CD4-positive, alpha-beta T cell (primary cell): ENCODE results near the gene DOK3. TPM values are rescaled to one million over a fixed set of nuclear protein-coding genes. Genes with fewer than 3 reads are reported as not detected.
A peak's percentile ranks its signal among the peaks of the same experiment; 100 is the strongest.

ENCODE experiments used
- ATAC-seq: fragments of 200-7000 bp; cut with Tn5 transposase; one replicate; pipeline ENCODE4 v1.10.0; 2022; ENCODE audit warnings: mild to moderate bottlenecking; ENCODE audit not compliant: poor library complexity
- CTCF ChIA-PET: fragments of 350-600 bp; sonication (Branson Sonifier 250); formaldehyde crosslinking; loops from one replicate; lab custom pipeline; 2021; ENCODE audit warnings: antibody characterized with exemption, inconsistent platforms; lab: Charles Lee
- POLR2A ChIA-PET: fragments of 350-600 bp; sonication (Branson Sonifier 250); formaldehyde crosslinking; loops from one replicate; lab custom pipeline; 2021; ENCODE audit warnings: antibody characterized with exemption, inconsistent platforms; lab: Charles Lee
- DNase-seq, 14 experiments: peaks; one replicate each; pipeline ENCODE4 v3.0.0-alpha.2; 2013 to 2020; ENCODE audit warnings: mixed read lengths in 2 of 14
- H3K27ac ChIP-seq, 2 donors: one replicate each; pipeline versions ENCODE4 v1.5.1 to v1.7.0; 2013; ENCODE audit warnings: low read length in 2 of 2, low read depth in 1 of 2, mild to moderate bottlenecking in 1 of 2
- H3K27me3 ChIP-seq, 2 experiments: 1 replicate in 1 of 2; 2 replicates in 1 of 2; pipeline versions ENCODE4 v1.6.1 to v1.7.0; 2013; ENCODE audit warnings: low read length in 2 of 2, control low read depth in 1 of 2, mild to moderate bottlenecking in 1 of 2, moderate library complexity in 1 of 2; ENCODE audit not compliant: insufficient read depth in 2 of 2, control insufficient read depth in 1 of 2
- H3K36me3 ChIP-seq: one replicate; pipeline ENCODE4 v1.6.1; 2013; ENCODE audit warnings: low read length, control low read depth; ENCODE audit not compliant: insufficient read depth
- H3K4me1 ChIP-seq: one replicate; pipeline ENCODE4 v1.6.1; 2013; ENCODE audit warnings: low read length, control low read depth; ENCODE audit not compliant: insufficient read depth
- H3K4me3 ChIP-seq: one replicate; pipeline ENCODE4 v1.5.1; 2013; ENCODE audit warnings: mild to moderate bottlenecking, low read length, moderate library complexity
- H3K9me3 ChIP-seq, 2 experiments: 1 replicate in 1 of 2; 2 replicates in 1 of 2; pipeline versions ENCODE4 v1.6.1 to v1.7.0; 2013; ENCODE audit warnings: low read length in 2 of 2, mild to moderate bottlenecking in 2 of 2, control low read depth in 1 of 2, moderate library complexity in 1 of 2; ENCODE audit not compliant: control insufficient read depth in 1 of 2, insufficient read depth in 1 of 2
- H3K27ac Mint-ChIP-seq: one replicate; pipeline ENCODE4 v1.8.0; 2020; ENCODE audit warnings: mixed read lengths
- H3K27me3 Mint-ChIP-seq: one replicate; pipeline ENCODE4 v1.8.0; 2021; ENCODE audit warnings: mixed read lengths
- H3K36me3 Mint-ChIP-seq: one replicate; pipeline ENCODE4 v1.8.0; 2021; ENCODE audit warnings: low read depth, mixed read lengths
- H3K4me1 Mint-ChIP-seq: one replicate; pipeline ENCODE4 v1.8.0; 2021; ENCODE audit warnings: low read depth, mixed read lengths
- H3K4me3 Mint-ChIP-seq: one replicate; pipeline ENCODE4 v1.8.0; 2020; ENCODE audit warnings: mild to moderate bottlenecking, mixed read lengths
- H3K9me3 Mint-ChIP-seq: one replicate; pipeline ENCODE4 v1.8.0; 2020; ENCODE audit warnings: mixed read lengths
- CTCF ChIP-seq: fragments of 200-600 bp; IDR thresholded peaks from one replicate; pipeline ENCODE4 v1.8.0; 2022; ENCODE audit warnings: antibody characterized with exemption, mild to moderate bottlenecking
- intact Hi-C, 2 experiments: fragments of 100-400 bp; cut with DNase I in 1 of 2; cut with micrococcal nuclease in 1 of 2; formaldehyde crosslinking; loops; one replicate each; pipeline versions ENCODE4 v1.15.1 to v1.9.0; 2023 to 2025; cut with DNase I, micrococcal nuclease
- total RNA-seq, 174 experiments: library from RNA in 2 of 174; stranded (reverse) in 2 of 174; gene quantifications; one replicate each; pipeline ENCODE4 v1.2.3 and lab custom pipeline; 2021 to 2026

Gene DOK3
- total RNA-seq, 2 experiments from 2014 or later, result 1.3 to 1.4 TPM

- Mint-ChIP-seq H3K36me3 (peaks cover 5% of the 10 kb centered on the region), H3K27ac (no peak overlapping the region), H3K4me3 (peak overlapping the region; percentile 73), H3K9me3 (no peaks in the 10 kb centered on the region), H3K27me3 (no peaks in the 10 kb centered on the region), H3K4me1 (peaks cover 27% of the 10 kb centered on the region)
- TF ChIP-seq CTCF, result no peak
- ATAC-seq (no peak), DNase-seq (no peak)
- no peak overlapping the region for H3K4me3 ChIP-seq
- H3K4me1 ChIP-seq, result peaks cover 43% of the 10 kb centered on the region
- no peaks in the 10 kb centered on the region for H3K36me3 ChIP-seq
- CTCF ChIA-PET, result no interaction called here
- no peak overlapping the region for H3K27ac ChIP-seq
- no peaks in the 10 kb centered on the region for H3K9me3 ChIP-seq
- no peaks in the 10 kb centered on the region for H3K27me3 ChIP-seq
- intact Hi-C loops, result loop anchor here (2.0 kb wide), 2 partner anchors 21 to 39 kb away; no protein-coding TSS in a partner anchor
- POLR2A ChIA-PET, result no interaction called here
These were observed 14.2 kb downstream of the DOK3 start for GRCh38 chr5:177495243-177496060.

GRCh38 chr5:177494346-177495195, 15.1 kb downstream of the DOK3 start:
- Mint-ChIP-seq H3K27me3 (no peaks in the 10 kb centered on the region), H3K4me3 (no peak overlapping the region), H3K27ac (peak overlapping the region; percentile 39), H3K9me3 (no peaks in the 10 kb centered on the region), H3K36me3 (peaks cover 5% of the 10 kb centered on the region), H3K4me1 (peaks cover 23% of the 10 kb centered on the region)
- no peaks in the 10 kb centered on the region for H3K9me3 ChIP-seq
- H3K36me3 ChIP-seq, result peaks cover 2% of the 10 kb centered on the region
- intact Hi-C loops, result no loop called here
- H3K27me3 ChIP-seq, result no peaks in the 10 kb centered on the region
- peaks cover 43% of the 10 kb centered on the region for H3K4me1 ChIP-seq
- H3K27ac ChIP-seq, result no peak overlapping the region
- ChIA-PET CTCF (no interaction called here), POLR2A (no interaction called here)
- no peak for ATAC-seq
- H3K4me3 ChIP-seq, result no peak overlapping the region
- peak in 4 of 14 experiments; percentile 23 to 74 (median 46) for DNase-seq
- TF ChIP-seq CTCF, result no peak

- H3K9me3 Mint-ChIP-seq, result no peaks in the 10 kb centered on the region
- POLR2A ChIA-PET, result no interaction called here
- peaks cover 5% of the 10 kb centered on the region for H3K36me3 Mint-ChIP-seq
- Histone ChIP-seq H3K9me3 (no peaks in the 10 kb centered on the region), H3K27ac (no peak overlapping the region), H3K36me3 (peaks cover 4% of the 10 kb centered on the region), H3K27me3 (no peaks in the 10 kb centered on the region), H3K4me1 (peaks cover 43% of the 10 kb centered on the region), H3K4me3 (no peak overlapping the region)
- intact Hi-C loops, result no loop called here
- peaks cover 20% of the 10 kb centered on the region for H3K4me1 Mint-ChIP-seq
- H3K27me3 Mint-ChIP-seq, result no peaks in the 10 kb centered on the region
- no peak overlapping the region for H3K4me3 Mint-ChIP-seq
- DNase-seq (peak in 1 of 14 experiments; percentile 39), ATAC-seq (no peak)
- no peak for TF ChIP-seq CTCF
- CTCF ChIA-PET, result no interaction called here
- peak overlapping the region; percentile 39 for H3K27ac Mint-ChIP-seq
These were observed 15.8 kb downstream of the DOK3 start for GRCh38 chr5:177493795-177494345.
